ENCODE results near the gene MAP2K7. TPM values are rescaled to one million over a fixed set of nuclear protein-coding genes. Genes with fewer than 3 reads are reported as not detected.

The MAP2K7 gene
- total RNA-seq, 1 experiment from 2014 or later: 10.4 TPM

DNA sequence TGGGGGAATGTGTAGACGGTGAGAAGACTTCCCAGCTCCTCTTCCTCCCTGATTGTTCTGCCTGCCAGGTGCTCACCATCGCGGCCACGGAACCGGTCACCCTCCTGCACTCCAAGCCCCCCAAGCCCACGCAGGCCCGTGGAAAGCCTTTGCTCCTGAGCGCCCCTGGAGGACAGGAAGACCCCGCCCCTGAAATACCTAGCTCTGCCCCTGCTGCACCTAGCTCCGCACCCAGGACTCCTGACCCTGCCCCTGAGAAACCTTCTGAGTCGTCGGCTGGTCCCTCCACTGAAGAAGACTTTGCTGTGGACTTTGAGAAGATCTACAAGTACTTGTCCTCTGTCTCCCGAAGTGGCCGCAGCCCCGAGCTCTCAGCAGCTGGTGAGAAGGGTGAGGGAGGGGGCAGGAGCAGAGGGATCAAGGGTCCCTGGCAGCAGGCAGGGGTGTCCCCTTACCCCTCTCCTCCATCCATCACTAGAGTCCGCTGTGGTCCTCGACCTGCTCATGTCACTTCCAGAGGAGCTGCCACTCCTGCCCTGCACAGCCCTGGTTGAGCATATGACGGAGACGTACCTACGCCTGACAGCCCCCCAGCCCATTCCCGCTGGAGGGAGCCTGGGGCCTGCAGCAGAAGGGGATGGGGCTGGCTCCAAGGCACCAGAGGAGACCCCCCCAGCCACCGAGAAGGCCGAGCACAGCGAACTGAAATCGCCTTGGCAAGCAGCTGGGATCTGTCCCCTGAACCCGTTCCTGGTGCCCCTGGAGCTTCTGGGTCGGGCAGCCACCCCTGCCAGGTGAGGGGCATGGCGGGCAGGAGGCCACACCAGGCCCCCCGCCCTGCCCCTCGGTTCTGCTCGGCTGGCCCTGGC lies 18.5 kb downstream of the MAP2K7 start:
- H3K27ac ChIP-seq (ENCODE audit: low read length): no peak overlapping the region
- H3K79me2 ChIP-seq (ENCODE audit: low read length): no peaks in the 10 kb centered on the region
- 0 out of 2 replicates have a peak, but pooled peaks cover 4% of the 10 kb centered on the region for H3K36me3 ChIP-seq (ENCODE audit: insufficient read depth, low read length)
- DNase-seq: no peak
- peak overlapping the region; percentile 87; the same call in 1 of the 2 replicates for H3K4me3 ChIP-seq (ENCODE audit: low read length)
- no peak overlapping the region for H2AFZ ChIP-seq (ENCODE audit: low read length)
- H3K9me3 ChIP-seq (ENCODE audit: low read length): no peaks in the 10 kb centered on the region
- H3K27me3 ChIP-seq (ENCODE audit: low read length): no peaks in the 10 kb centered on the region
- H3K4me2 ChIP-seq (ENCODE audit: low read depth, low read length, poor library complexity, severe bottlenecking): peak overlapping the region; percentile 93
- H4K20me1 ChIP-seq (ENCODE audit: insufficient read depth, low read depth, low read length): peaks cover 36% of the 10 kb centered on the region; the same call in 1 of the 2 replicates
- no peaks in the 10 kb centered on the region for H3K9me2 ChIP-seq (replicated peaks; ENCODE audit: insufficient read depth, low read length)
- H3K9ac ChIP-seq (ENCODE audit: low read length): peak overlapping the region; percentile 81
- peaks cover 48% of the 10 kb centered on the region for H3K4me1 ChIP-seq (ENCODE audit: low read length)

DNA sequence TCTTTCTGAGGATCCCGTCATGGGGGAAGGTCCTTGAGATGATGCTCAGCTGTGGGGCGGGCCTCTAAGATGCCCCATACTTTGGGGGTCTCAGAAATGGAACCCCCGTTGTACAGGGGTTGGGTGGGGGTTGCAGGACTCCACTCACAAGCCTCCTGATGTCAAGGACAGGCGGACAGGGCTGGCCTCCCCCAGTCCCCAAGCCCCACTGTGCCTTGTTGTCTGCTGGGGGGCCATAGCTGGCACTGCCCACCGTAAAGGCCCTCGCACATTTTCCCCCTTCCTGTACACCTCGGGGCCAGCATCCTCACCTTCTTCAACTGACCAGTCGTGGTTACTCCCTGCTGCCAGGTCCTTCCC lies 19.1 kb downstream of the MAP2K7 start:
- no peaks in the 10 kb centered on the region for H3K27me3 ChIP-seq (ENCODE audit: low read length)
- no peak overlapping the region for H3K27ac ChIP-seq (ENCODE audit: low read length)
- H3K9me2 ChIP-seq (replicated peaks; ENCODE audit: insufficient read depth, low read length): no peaks in the 10 kb centered on the region
- H3K4me2 ChIP-seq (ENCODE audit: low read depth, low read length, poor library complexity, severe bottlenecking): peak overlapping the region; percentile 52
- H2AFZ ChIP-seq (ENCODE audit: low read length): no peak overlapping the region
- H3K79me2 ChIP-seq (ENCODE audit: low read length): no peaks in the 10 kb centered on the region
- H3K9me3 ChIP-seq (ENCODE audit: low read length): no peaks in the 10 kb centered on the region
- H3K4me3 ChIP-seq (ENCODE audit: low read length): no peak overlapping the region
- peaks cover 42% of the 10 kb centered on the region for H3K4me1 ChIP-seq (ENCODE audit: low read length)
- no peak for DNase-seq
- H3K9ac ChIP-seq (ENCODE audit: low read length): peak overlapping the region; percentile 52; the same call in 1 of the 2 replicates
- H3K36me3 ChIP-seq (ENCODE audit: insufficient read depth, low read length): 0 out of 2 replicates have a peak, but pooled peaks cover 4% of the 10 kb centered on the region
- H4K20me1 ChIP-seq (ENCODE audit: insufficient read depth, low read depth, low read length): peaks cover 36% of the 10 kb centered on the region; the same call in 1 of the 2 replicates

DNA sequence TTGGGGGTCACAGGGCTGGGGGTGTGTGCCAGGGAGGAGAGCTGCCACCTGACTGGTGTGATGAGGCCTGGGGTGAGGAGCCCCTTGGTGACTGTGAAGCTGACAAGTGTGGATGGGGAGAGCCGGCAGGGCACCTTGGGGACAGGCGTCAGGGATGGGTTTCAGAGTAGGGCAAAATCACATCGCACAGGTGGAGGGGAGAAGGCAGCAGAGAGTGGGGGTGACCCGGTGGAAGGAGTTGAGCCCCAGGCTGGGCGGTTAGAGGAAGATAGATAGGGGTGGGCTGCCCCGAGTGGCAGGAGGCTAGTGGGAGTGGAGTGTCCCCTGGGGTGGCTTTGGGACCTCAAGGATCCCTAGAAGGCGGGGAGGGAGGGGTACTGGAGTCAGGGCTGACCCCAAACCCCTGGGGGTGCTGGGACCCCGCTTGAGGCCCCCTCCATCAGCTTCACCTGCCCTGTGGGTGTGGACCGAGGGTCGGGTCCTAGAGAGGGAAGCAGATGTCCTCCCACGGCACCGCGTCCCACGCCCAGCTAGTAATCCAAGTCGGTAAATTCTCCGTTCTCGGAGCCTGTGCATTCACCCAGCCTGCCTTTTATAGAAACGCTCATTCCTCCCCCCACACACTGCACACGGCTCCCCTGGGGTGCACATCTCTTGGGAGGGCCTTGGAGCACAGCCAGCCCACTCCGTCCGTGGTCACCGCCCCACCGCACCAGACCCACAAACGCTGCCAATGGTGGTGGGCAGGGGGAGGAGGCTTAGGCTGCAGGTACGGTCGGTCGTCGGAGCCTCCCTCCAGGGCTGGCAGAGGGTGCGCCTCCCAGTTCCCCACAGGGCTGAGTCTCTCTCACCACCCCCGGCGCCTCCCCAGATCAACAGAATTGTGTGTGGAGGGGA lies 19.9 kb downstream of the MAP2K7 start:
- Histone ChIP-seq H4K20me1 (ENCODE audit: insufficient read depth, low read depth, low read length) (peaks cover 36% of the 10 kb centered on the region; the same call in 1 of the 2 replicates), H3K9ac (ENCODE audit: low read length) (peak overlapping the region; percentile 52), H3K4me2 (ENCODE audit: low read depth, low read length, poor library complexity, severe bottlenecking) (peak overlapping the region; percentile 52), H3K27me3 (ENCODE audit: low read length) (no peaks in the 10 kb centered on the region), H3K9me2 (replicated peaks; ENCODE audit: insufficient read depth, low read length) (no peaks in the 10 kb centered on the region), H2AFZ (ENCODE audit: low read length) (no peak overlapping the region), H3K9me3 (ENCODE audit: low read length) (no peaks in the 10 kb centered on the region), H3K79me2 (ENCODE audit: low read length) (no peaks in the 10 kb centered on the region), H3K36me3 (ENCODE audit: insufficient read depth, low read length) (0 out of 2 replicates have a peak, but pooled peaks cover 4% of the 10 kb centered on the region), H3K4me3 (ENCODE audit: low read length) (peak overlapping the region; percentile 1; the same call in 1 of the 2 replicates), H3K27ac (ENCODE audit: low read length) (no peak overlapping the region), H3K4me1 (ENCODE audit: low read length) (peaks cover 41% of the 10 kb centered on the region)
- peak; percentile 72 for DNase-seq

DNA sequence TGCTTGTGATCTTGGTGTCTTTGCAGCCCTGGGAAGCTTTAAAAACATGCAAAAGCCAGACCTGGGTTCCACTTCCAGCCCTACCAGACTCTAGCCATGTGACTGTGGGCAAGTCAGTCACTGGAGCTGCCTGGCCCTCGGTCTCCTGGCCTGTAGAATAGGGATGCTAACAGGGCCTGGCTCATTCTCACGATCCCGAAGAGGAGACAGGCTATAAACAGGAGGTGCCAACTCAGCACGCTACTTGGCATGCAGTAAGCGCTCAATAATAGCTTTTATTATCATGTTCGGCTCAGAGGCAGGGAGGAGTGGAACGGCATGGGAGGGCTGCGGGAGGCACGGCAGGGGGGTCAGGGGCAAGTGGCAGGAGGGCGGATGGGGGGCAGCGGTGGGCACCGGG lies 20.6 kb downstream of the MAP2K7 start:
- Histone ChIP-seq H3K27ac (ENCODE audit: low read length) (no peak overlapping the region), H3K9me3 (ENCODE audit: low read length) (no peaks in the 10 kb centered on the region), H3K27me3 (ENCODE audit: low read length) (no peaks in the 10 kb centered on the region), H3K4me3 (ENCODE audit: low read length) (no peak overlapping the region), H3K9ac (ENCODE audit: low read length) (peak overlapping the region; percentile 52), H3K4me1 (ENCODE audit: low read length) (peaks cover 41% of the 10 kb centered on the region), H3K36me3 (ENCODE audit: insufficient read depth, low read length) (0 out of 2 replicates have a peak, but pooled peaks cover 4% of the 10 kb centered on the region), H2AFZ (ENCODE audit: low read length) (no peak overlapping the region), H4K20me1 (ENCODE audit: insufficient read depth, low read depth, low read length) (peaks cover 40% of the 10 kb centered on the region), H3K79me2 (ENCODE audit: low read length) (no peaks in the 10 kb centered on the region), H3K4me2 (ENCODE audit: low read depth, low read length, poor library complexity, severe bottlenecking) (peak overlapping the region; percentile 52), H3K9me2 (replicated peaks; ENCODE audit: insufficient read depth, low read length) (no peaks in the 10 kb centered on the region)
- DNase-seq: no peak

DNA sequence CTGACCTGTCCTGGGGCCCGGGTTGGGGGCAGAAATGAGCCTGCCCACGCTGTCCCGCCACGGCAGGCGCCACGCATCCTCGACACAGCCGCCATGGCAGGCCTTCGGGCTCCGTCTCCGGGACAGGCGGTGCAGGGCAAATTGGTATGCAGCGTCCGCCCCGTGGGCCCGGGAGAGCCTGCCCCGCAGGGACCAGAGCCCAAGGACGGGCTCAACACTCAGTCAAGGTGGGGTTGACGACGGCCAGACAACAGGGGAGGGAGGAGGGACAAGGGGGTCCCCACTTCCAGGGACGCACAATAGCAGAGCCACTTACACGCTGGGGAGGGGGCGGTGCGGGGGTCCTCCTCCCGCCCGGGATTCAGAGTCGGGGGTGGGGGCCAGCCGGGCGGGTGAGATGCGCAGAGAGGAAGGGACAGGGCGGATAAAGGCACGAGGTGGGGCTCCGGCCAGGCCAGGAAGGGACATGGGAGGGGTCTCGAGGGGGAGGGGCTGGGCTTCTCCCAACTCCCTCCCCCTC lies 21.0 kb downstream of the MAP2K7 start:
- Histone ChIP-seq H3K27me3 (ENCODE audit: low read length) (no peaks in the 10 kb centered on the region), H3K9ac (ENCODE audit: low read length) (no peak overlapping the region)

DNA sequence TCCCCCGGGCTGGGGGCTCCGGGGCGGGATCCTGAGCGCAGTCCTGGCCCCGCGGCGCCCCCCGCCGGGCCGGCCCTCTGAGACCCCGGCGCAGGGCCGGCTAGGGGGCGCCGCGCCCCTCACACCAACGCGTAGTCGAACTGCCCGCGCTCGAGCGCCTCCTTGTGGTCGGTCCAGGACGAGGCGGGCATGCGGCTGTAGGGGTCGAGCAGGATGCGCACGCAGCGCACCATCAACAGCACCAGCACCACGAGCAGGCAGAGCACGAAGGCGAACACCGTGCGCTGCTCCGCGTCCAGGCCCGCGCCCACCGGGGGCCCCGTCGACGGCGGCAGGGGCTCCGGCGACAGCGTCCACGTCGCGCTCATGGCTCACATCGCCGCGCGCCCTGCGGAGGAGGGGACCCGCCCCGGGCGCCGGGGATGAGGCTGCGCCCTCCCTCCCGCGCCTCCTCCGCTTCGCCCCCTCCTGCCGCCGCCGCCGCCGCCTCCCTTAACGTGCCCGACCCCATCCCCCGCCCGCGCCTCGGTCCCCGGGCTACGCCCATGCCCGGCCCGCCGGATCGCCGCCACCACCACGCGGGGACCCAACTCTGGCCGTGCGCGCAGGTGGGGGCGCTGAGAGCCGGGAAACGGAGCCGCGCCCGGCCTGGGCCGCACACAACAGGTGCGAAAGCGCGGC lies 21.6 kb downstream of the MAP2K7 start:
- no peak overlapping the region for H3K9ac ChIP-seq (ENCODE audit: low read length)
- H3K4me3 ChIP-seq (ENCODE audit: low read length): no peak overlapping the region
- no peak overlapping the region for H2AFZ ChIP-seq (ENCODE audit: low read length)
- no peaks in the 10 kb centered on the region for H3K79me2 ChIP-seq (ENCODE audit: low read length)
- no peaks in the 10 kb centered on the region for H3K27me3 ChIP-seq (ENCODE audit: low read length)
- peaks cover 41% of the 10 kb centered on the region for H4K20me1 ChIP-seq (ENCODE audit: insufficient read depth, low read depth, low read length)
- no peak overlapping the region for H3K4me2 ChIP-seq (ENCODE audit: low read depth, low read length, poor library complexity, severe bottlenecking)
- H3K9me2 ChIP-seq (replicated peaks; ENCODE audit: insufficient read depth, low read length): no peaks in the 10 kb centered on the region
- no peak overlapping the region for H3K27ac ChIP-seq (ENCODE audit: low read length)
- peak; percentile 94 for DNase-seq
- 0 out of 2 replicates have a peak, but pooled peaks cover 4% of the 10 kb centered on the region for H3K36me3 ChIP-seq (ENCODE audit: insufficient read depth, low read length)
- H3K4me1 ChIP-seq (ENCODE audit: low read length): peaks cover 35% of the 10 kb centered on the region
- no peaks in the 10 kb centered on the region for H3K9me3 ChIP-seq (ENCODE audit: low read length)

More for the DNA sequence above, 21.0 kb downstream of the MAP2K7 start:
- H4K20me1 ChIP-seq (ENCODE audit: insufficient read depth, low read depth, low read length): peaks cover 40% of the 10 kb centered on the region
- no peak overlapping the region for H3K4me3 ChIP-seq (ENCODE audit: low read length)
- peaks cover 38% of the 10 kb centered on the region for H3K4me1 ChIP-seq (ENCODE audit: low read length)
- no peaks in the 10 kb centered on the region for H3K9me2 ChIP-seq (replicated peaks; ENCODE audit: insufficient read depth, low read length)
- no peak overlapping the region for H3K27ac ChIP-seq (ENCODE audit: low read length)
- no peaks in the 10 kb centered on the region for H3K9me3 ChIP-seq (ENCODE audit: low read length)
- H3K4me2 ChIP-seq (ENCODE audit: low read depth, low read length, poor library complexity, severe bottlenecking): no peak overlapping the region
- H3K79me2 ChIP-seq (ENCODE audit: low read length): no peaks in the 10 kb centered on the region
- H3K36me3 ChIP-seq (ENCODE audit: insufficient read depth, low read length): 0 out of 2 replicates have a peak, but pooled peaks cover 4% of the 10 kb centered on the region
- H2AFZ ChIP-seq (ENCODE audit: low read length): no peak overlapping the region
- no peak for DNase-seq

DNA sequence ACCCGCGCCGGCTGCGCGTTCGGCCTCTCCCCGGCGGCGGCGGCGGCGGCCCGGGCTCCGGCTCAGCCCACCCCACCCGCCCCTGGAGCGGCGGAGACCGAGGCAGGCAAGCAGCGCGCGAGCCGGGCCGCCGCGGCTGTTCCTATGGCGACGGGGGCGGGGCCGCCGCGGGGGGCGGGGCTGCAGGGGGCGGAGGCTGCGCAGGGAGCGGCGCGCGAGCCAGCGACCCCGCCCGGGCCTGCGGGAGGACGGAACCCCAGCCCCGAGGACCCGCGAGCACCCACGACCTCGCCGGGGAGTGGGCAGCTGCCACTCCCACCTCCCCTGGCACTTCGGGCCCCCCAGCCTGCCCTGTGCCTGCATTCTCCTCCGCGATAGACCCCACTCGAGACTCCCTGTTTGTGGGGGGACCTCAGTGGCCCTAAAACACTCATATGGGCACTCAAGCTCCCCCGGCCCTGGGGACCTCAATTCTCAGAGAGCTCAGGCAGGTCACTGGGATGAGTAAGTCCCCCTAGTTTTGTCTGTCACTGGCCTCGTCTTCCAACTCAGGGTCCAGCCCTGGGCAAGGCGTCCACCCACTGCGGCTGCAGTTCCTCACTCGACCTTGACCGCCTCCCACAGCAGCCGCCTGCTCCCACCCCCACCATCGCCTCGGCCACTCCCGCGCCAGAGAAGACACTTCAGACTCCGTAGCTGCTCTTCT lies 22.5 kb downstream of the MAP2K7 start, which contains the start of gene CTXN1:
Gene CTXN1 (minus strand): TSS at position 115 of the 706 bp plus-strand sequence. CDS start 597 bp downstream, outside the sequence.
- no peaks in the 10 kb centered on the region for H3K79me2 ChIP-seq (ENCODE audit: low read length)
- no peak within 1 kb of the TSS for H3K9ac ChIP-seq (ENCODE audit: low read length)
- peaks cover 31% of the 10 kb centered on the region for H3K4me1 ChIP-seq (ENCODE audit: low read length)
- DNase-seq: peak; percentile 87
- no peak within 1 kb of the TSS for H3K27ac ChIP-seq (ENCODE audit: low read length)
- H2AFZ ChIP-seq (ENCODE audit: low read length): no peak within 1 kb of the TSS
- H4K20me1 ChIP-seq (ENCODE audit: insufficient read depth, low read depth, low read length): peaks cover 40% of the 10 kb centered on the region
- peak within 1 kb of the TSS; percentile 38 for H3K4me2 ChIP-seq (ENCODE audit: low read depth, low read length, poor library complexity, severe bottlenecking)
- H3K36me3 ChIP-seq (ENCODE audit: insufficient read depth, low read length): 0 out of 2 replicates have a peak, but pooled peaks cover 4% of the 10 kb centered on the region
- H3K4me3 ChIP-seq (ENCODE audit: low read length): no peak within 1 kb of the TSS
- no peaks in the 10 kb centered on the region for H3K27me3 ChIP-seq (ENCODE audit: low read length)
- H3K9me2 ChIP-seq (replicated peaks; ENCODE audit: insufficient read depth, low read length): no peaks in the 10 kb centered on the region
- no peaks in the 10 kb centered on the region for H3K9me3 ChIP-seq (ENCODE audit: low read length)

Measured in Karpas-422 (cell line).